Measurements from ENCODE around the gene KIF24.

DNA sequence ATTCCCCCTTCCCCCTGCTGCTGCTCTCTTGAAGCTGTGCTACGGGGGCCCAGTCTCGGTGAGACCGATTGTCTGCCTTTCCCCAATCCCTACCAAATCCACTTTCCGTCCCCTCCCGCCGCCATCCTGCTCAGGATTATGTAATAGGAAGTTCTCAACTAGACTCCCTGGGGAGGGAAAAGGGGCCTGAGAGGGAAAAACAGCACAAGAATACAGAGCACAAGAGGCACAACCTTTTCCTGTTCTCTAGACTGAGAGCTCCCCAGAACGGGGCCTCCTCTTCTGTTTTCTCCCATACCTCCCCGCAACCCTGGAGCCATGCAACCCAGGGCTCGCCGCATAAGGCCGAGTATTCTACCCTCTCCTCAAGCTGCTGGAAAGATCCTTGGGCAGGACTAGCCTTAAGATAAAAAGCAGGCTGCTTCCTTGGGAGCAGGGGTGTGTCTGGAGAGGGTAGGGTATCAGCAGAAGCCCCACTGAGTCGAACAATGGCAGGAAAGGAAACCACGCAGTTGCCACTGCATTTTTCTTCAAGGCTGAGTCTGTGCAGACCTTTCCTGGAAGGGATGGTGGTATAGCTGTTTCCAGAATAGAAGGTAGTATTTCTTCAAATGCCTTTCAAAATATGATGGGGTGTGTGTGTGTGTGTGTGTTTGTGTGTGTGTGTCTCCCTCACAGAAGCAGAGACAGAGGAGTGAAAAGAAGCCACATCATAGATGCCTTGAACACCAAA lies 34.7 kb upstream of the KIF24 start:
- no peak for TF ChIP-seq CTCF (IDR thresholded peaks at IDR 0.05)
- no peak for TF ChIP-seq POLR2A (IDR thresholded peaks at IDR 0.05)
